ENCODE results near the gene ABCB6.

DNA sequence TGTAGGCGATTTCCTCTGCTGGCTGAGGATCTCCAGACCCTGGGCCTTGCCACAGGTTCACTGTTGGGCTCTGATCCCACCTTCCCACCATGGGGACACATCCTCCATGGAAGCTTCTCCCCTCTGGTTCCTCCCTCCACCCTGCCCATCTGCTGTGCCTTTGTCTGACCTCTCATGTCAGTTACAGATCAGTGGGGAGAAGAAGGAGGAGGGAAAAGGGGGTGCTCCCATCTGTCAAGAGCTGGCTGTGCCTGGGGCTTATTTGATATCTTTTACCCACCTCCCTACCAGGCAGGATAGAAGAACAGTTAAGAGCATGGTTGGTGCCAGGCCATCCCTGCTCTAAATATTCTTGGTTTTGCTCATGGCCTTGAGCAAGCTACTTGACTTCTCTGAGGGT lies 48.1 kb upstream of the ABCB6 start:
- TF ChIP-seq, protein P1, sequence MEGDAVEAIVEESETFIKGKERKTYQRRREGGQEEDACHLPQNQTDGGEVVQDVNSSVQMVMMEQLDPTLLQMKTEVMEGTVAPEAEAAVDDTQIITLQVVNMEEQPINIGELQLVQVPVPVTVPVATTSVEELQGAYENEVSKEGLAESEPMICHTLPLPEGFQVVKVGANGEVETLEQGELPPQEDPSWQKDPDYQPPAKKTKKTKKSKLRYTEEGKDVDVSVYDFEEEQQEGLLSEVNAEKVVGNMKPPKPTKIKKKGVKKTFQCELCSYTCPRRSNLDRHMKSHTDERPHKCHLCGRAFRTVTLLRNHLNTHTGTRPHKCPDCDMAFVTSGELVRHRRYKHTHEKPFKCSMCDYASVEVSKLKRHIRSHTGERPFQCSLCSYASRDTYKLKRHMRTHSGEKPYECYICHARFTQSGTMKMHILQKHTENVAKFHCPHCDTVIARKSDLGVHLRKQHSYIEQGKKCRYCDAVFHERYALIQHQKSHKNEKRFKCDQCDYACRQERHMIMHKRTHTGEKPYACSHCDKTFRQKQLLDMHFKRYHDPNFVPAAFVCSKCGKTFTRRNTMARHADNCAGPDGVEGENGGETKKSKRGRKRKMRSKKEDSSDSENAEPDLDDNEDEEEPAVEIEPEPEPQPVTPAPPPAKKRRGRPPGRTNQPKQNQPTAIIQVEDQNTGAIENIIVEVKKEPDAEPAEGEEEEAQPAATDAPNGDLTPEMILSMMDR (conservative IDR thresholded peaks at IDR 0.05) = no peak
- no peak for TF ChIP-seq ZFX (IDR thresholded peaks at IDR 0.05)
